Endothelial cell of umbilical vein (primary cell): ENCODE results near the gene PTBP3. TPM values are rescaled to one million over a fixed set of nuclear protein-coding genes. Genes with fewer than 3 reads are reported as not detected.
A peak's percentile ranks its signal among the peaks of the same experiment; 100 is the strongest.

ENCODE experiments used
- BruUV-seq: library from RNA; stranded (reverse); fragments of 400-500 nt; replicated peaks from 2 replicates; lab custom pipeline; 2021; lab: Mats Ljungman, UMichigan
- CTCF ChIA-PET: fragments of 300-600, 350-600 bp; sonication (Branson Sonifier 250); formaldehyde crosslinking; loops from one replicate; lab custom pipeline; 2021; ENCODE audit warnings: antibody characterized with exemption, inconsistent platforms; lab: Charles Lee
- POLR2A ChIA-PET: fragments of 300-600, 350-600 bp; sonication (Branson Sonifier 250); formaldehyde crosslinking; loops from one replicate; lab custom pipeline; 2021; ENCODE audit warnings: antibody characterized with exemption, inconsistent platforms; lab: Charles Lee
- DNase-seq: peaks from one replicate; pipeline ENCODE4 v3.0.0-alpha.2; 2011; ENCODE audit warnings: low read depth, low spot score
- FAIRE-seq: peaks from 2 replicates; lab custom pipeline; 2011; peaks lifted over from hg19 to GRCh38; lab: Jason Lieb, UNC
- H2AFZ ChIP-seq: 2 replicates; pipeline ENCODE4 v1.6.0; 2012; ENCODE audit warnings: low read depth, low read length, control low read depth, inconsistent platforms
- H3K27ac ChIP-seq: 2 replicates; pipeline ENCODE4 v1.5.1; 2011; ENCODE audit warnings: low read depth, mild to moderate bottlenecking, control low read depth, low read length, moderate library complexity; ENCODE audit not compliant: insufficient read depth
- H3K27me3 ChIP-seq, 2 experiments: 2 replicates each; pipeline versions ENCODE4 v1.6.0 to v1.6.1; 2011; ENCODE audit warnings: low read length in 2 of 2, mixed read lengths in 1 of 2; ENCODE audit not compliant: control insufficient read depth in 2 of 2, insufficient read depth in 2 of 2
- H3K36me3 ChIP-seq, 2 experiments: 2 replicates in 1 of 2; 3 replicates in 1 of 2; pipeline ENCODE4 v1.5.1; 2011; ENCODE audit warnings: low read length in 2 of 2, mild to moderate bottlenecking in 1 of 2, moderate library complexity in 1 of 2; ENCODE audit not compliant: control insufficient read depth in 2 of 2, insufficient read depth in 2 of 2; ENCODE audit errors: extremely low read depth in 1 of 2
- H3K4me1 ChIP-seq: 3 replicates; pipeline ENCODE4 v1.5.1; 2011; ENCODE audit warnings: mild to moderate bottlenecking, low read length; ENCODE audit not compliant: control insufficient read depth, insufficient read depth; ENCODE audit errors: extremely low read depth
- H3K4me2 ChIP-seq: 2 replicates; pipeline ENCODE4 v1.6.1; 2011; ENCODE audit warnings: low read length, control low read depth, mixed read lengths; ENCODE audit not compliant: insufficient read depth
- H3K4me3 ChIP-seq, 3 experiments: fragments of 200-600 bp in 1 of 3; sonication (generic), shearing (Covaris generic) in 1 of 3; replicated peaks in 1 of 3; 2 replicates each; pipeline ENCODE4 v1.5.1; 2011 to 2016; ENCODE audit warnings: control low read depth in 3 of 3, low read length in 3 of 3, mild to moderate bottlenecking in 2 of 3, inconsistent platforms in 1 of 3, low read depth in 1 of 3, moderate library complexity in 1 of 3; ENCODE audit not compliant: insufficient read depth in 1 of 3
- H3K79me2 ChIP-seq: 2 replicates; pipeline ENCODE4 v1.6.0; 2012; ENCODE audit warnings: low read length, inconsistent platforms; ENCODE audit not compliant: control insufficient read depth, insufficient read depth
- H3K9ac ChIP-seq: replicated peaks from 2 replicates; pipeline ENCODE3; 2011; ENCODE audit warnings: low read length, control low read depth; ENCODE audit not compliant: insufficient read depth; ENCODE audit errors: extremely low read depth
- H3K9me1 ChIP-seq: replicated peaks from 3 replicates; pipeline ENCODE4 v1.6.0; 2011; ENCODE audit warnings: mild to moderate bottlenecking, low read length; ENCODE audit not compliant: control insufficient read depth, insufficient read depth; ENCODE audit errors: extremely low read depth
- H3K9me3 ChIP-seq: replicated peaks from 2 replicates; pipeline ENCODE4 v1.5.1; 2012; ENCODE audit warnings: low read length, inconsistent platforms; ENCODE audit not compliant: control insufficient read depth, insufficient read depth
- H4K20me1 ChIP-seq: replicated peaks from 2 replicates; pipeline ENCODE3; 2011; ENCODE audit warnings: mild to moderate bottlenecking, low read length; ENCODE audit not compliant: control insufficient read depth, insufficient read depth; ENCODE audit errors: extremely low read depth
- CTCF ChIP-seq, 2 donors: IDR thresholded peaks; 1 replicate in 1 of 2; 2 replicates in 1 of 2; pipeline ENCODE4 v1.5.1; 2011; ENCODE audit warnings: low read length in 2 of 2, mild to moderate bottlenecking in 2 of 2, moderate library complexity in 2 of 2, control low read depth in 1 of 2, inconsistent platforms in 1 of 2, low read depth in 1 of 2; ENCODE audit not compliant: insufficient read depth in 1 of 2; ENCODE audit errors: extremely low read depth in 1 of 2
- EZH2 ChIP-seq: IDR thresholded peaks from 2 replicates; pipeline ENCODE4 v1.6.1; 2012; ENCODE audit warnings: borderline replicate concordance, low read depth, mild to moderate bottlenecking, moderate library complexity, low read length, inconsistent platforms; ENCODE audit not compliant: severe bottlenecking
- FOS ChIP-seq: IDR thresholded peaks from 2 replicates; pipeline ENCODE4 v1.6.1; 2011; ENCODE audit warnings: mild to moderate bottlenecking, low read length, moderate library complexity, borderline replicate concordance; ENCODE audit not compliant: insufficient read depth
- GATA2 ChIP-seq: IDR thresholded peaks from 2 replicates; pipeline ENCODE4 v1.7.0; 2011; ENCODE audit warnings: low read depth, mild to moderate bottlenecking, moderate library complexity, mixed read lengths, low read length; ENCODE audit not compliant: insufficient read length, insufficient read depth
- JUN ChIP-seq: IDR thresholded peaks from 2 replicates; pipeline ENCODE4 v1.6.1; 2011; ENCODE audit warnings: borderline replicate concordance, low read depth; ENCODE audit not compliant: insufficient read length, insufficient read depth
- MAX ChIP-seq: IDR thresholded peaks from 2 replicates; pipeline ENCODE4 v1.6.1; 2011; ENCODE audit not compliant: insufficient read depth, insufficient read length
- MYC ChIP-seq: IDR thresholded peaks from one replicate; pipeline ENCODE4 v1.6.1; 2011; ENCODE audit warnings: mild to moderate bottlenecking, low read depth, low read length
- POLR2A ChIP-seq: IDR thresholded peaks from 2 replicates; pipeline ENCODE4 v1.6.1; 2012; ENCODE audit warnings: low read depth, mild to moderate bottlenecking, control low read depth, low read length
- POLR2AphosphoS5 ChIP-seq: IDR thresholded peaks from 2 replicates; pipeline ENCODE4 v1.6.1; 2012; ENCODE audit warnings: low read depth, mild to moderate bottlenecking, control low read depth, low read length, moderate library complexity; ENCODE audit not compliant: insufficient read depth
- dilution Hi-C: fragments of 300-500 bp; cut with MboI; formaldehyde crosslinking; loops from one replicate; pipeline ENCODE4 v1.15.0; 2019; ENCODE audit warnings: low sequenced_read_pairs; ENCODE audit not compliant: extremely low pct_ligation_motif_present
- intact Hi-C: fragments of 100-400 bp; cut with micrococcal nuclease; formaldehyde crosslinking; loops from one replicate; pipeline ENCODE4 v1.10.0; 2022
- polyA plus RNA-seq, 4 experiments: library from polyadenylated mRNA; depleted of rRNA in 3 of 4; stranded (reverse) in 3 of 4; unstranded in 1 of 4; fragments of >200 nt; gene quantifications; 2 replicates each; pipeline versions ENCODE4 v1.2.1 to v1.2.3, GENCODE V29; 2011 to 2012; ENCODE audit warnings: missing spikeins in 1 of 4
- total RNA-seq: library from RNA; stranded (reverse); gene quantifications from 2 replicates; pipeline ENCODE4 v1.2.3, GENCODE V29; 2021

PTBP3 gene
- total and polyA plus RNA-seq, 2 donors (not counting 3 experiments of a cell fraction or from before 2014, with no cell fraction given): 42.4 to 75.0 TPM

GRCh38 chr9:112249277-112249676 is 84.1 kb downstream of the PTBP3 start:
- H3K4me3 ChIP-seq: peak overlapping the region in 2 of 3 experiments; percentile 41 to 73
- no peaks in the 10 kb centered on the region for H3K27me3 ChIP-seq
- H4K20me1 ChIP-seq: no peaks in the 10 kb centered on the region
- peak overlapping the region; percentile 86 for H3K9ac ChIP-seq
- peaks cover 34% of the 10 kb centered on the region for H3K4me1 ChIP-seq
- ChIA-PET CTCF (interaction anchor here (1.0 to 2.7 kb wide), 3 partner anchors 8 to 84 kb away, joined by 3 to 10 read pairs (median 5); partner anchors contain the start of gene PTBP3), POLR2A (interaction anchor here (0.6 kb wide), 1 partner anchor 43 kb away, joined by 4 read pairs; no protein-coding TSS in a partner anchor)
- peak overlapping the region; percentile 92 for H3K27ac ChIP-seq
- peaks cover 22% of the 10 kb centered on the region for H3K79me2 ChIP-seq
- H3K9me3 ChIP-seq: no peaks in the 10 kb centered on the region
- DNase-seq (peak; percentile 85), FAIRE-seq (peak; percentile 67)
- H2AFZ ChIP-seq: no peak overlapping the region
- intact Hi-C loops: no loop called here
- H3K9me1 ChIP-seq: no peaks in the 10 kb centered on the region
- peak overlapping the region; percentile 98 for H3K4me2 ChIP-seq
- TF ChIP-seq EZH2 (no peak), MAX (no peak), CTCF (IDR thresholded peaks at IDR 0.05; ENCODE audit: extremely low read depth in 1 of 2, insufficient read depth in 1 of 2, low read depth in 1 of 2, low read length in 2 of 2) (no peak), FOS (peak; percentile 84), JUN (peak; percentile 84), POLR2A (no peak), GATA2 (no peak), POLR2AphosphoS5 (no peak), MYC (no peak)
- no TSS peak for BruUV-seq
- dilution Hi-C loops: no loop called here
- H3K36me3 ChIP-seq: no peaks in the 10 kb centered on the region
